Fibroblast of skin of abdomen (primary cell): ENCODE measurements around the gene UBASH3A. TPM values are rescaled to one million over a fixed set of nuclear protein-coding genes. Genes with fewer than 3 reads are reported as not detected.

Source experiments
- DNase-seq: peaks from one replicate; pipeline ENCODE4 v3.0.0-alpha.2; 2013
- polyA plus RNA-seq, 2 experiments: library from polyadenylated mRNA; unstranded; fragments of 120-200 nt; gene quantifications; one replicate each; pipeline ENCODE4 v1.2.1, GENCODE V29; 2013; ENCODE audit not compliant: insufficient read length in 2 of 2

Gene UBASH3A
- not detected for polyA plus RNA-seq (2013, experiment 1 of 2; ENCODE audit: insufficient read length)
- not detected for polyA plus RNA-seq (2013, experiment 2 of 2; ENCODE audit: insufficient read length)

- DNase-seq = no peak
Observed at GRCh38 chr21:42403611-42404231, at the start of gene UBASH3A. Gene UBASH3A (plus strand): TSS chr21:42403902. CDS start chr21:42403946, 44 bp downstream.

GRCh38 chr21:42356046-42356445, 47.7 kb upstream of the UBASH3A start:
- no peak for DNase-seq

GRCh38 chr21:42356650-42357049, 47.1 kb upstream of the UBASH3A start:
- DNase-seq = no peak

GRCh38 chr21:42357307-42357706, 46.4 kb upstream of the UBASH3A start:
- no peak for DNase-seq

- DNase-seq = no peak
Observed at GRCh38 chr21:42358261-42358660, 45.4 kb upstream of the UBASH3A start.

GRCh38 chr21:42358937-42359336, 44.8 kb upstream of the UBASH3A start:
- no peak for DNase-seq

GRCh38 chr21:42360317-42360716, 43.4 kb upstream of the UBASH3A start:
- no peak for DNase-seq

GRCh38 chr21:42361286-42361685, 42.4 kb upstream of the UBASH3A start:
- no peak for DNase-seq

GRCh38 chr21:42362198-42362597, 41.5 kb upstream of the UBASH3A start:
- DNase-seq = no peak

- DNase-seq = no peak
Observed at GRCh38 chr21:42362700-42363099, 41.0 kb upstream of the UBASH3A start.

- no peak for DNase-seq
Observed at GRCh38 chr21:42363312-42363711, 40.4 kb upstream of the UBASH3A start.

- DNase-seq = no peak
Observed at GRCh38 chr21:42364304-42364865, 39.3 kb upstream of the UBASH3A start.

GRCh38 chr21:42365770-42366169, 37.9 kb upstream of the UBASH3A start:
- DNase-seq = no peak

- DNase-seq = no peak
Observed at GRCh38 chr21:42366292-42367010, 37.3 kb upstream of the UBASH3A start, which contains the start of gene TFF1. Gene TFF1 (minus strand): TSS chr21:42366535. CDS start chr21:42366495, 40 bp downstream.

- DNase-seq = no peak
Observed at GRCh38 chr21:42367367-42368165, 36.1 kb upstream of the UBASH3A start.

- DNase-seq = no peak
Observed at GRCh38 chr21:42369821-42370220, 33.9 kb upstream of the UBASH3A start.

- DNase-seq = no peak
Observed at GRCh38 chr21:42370894-42371654, 32.6 kb upstream of the UBASH3A start.

GRCh38 chr21:42373196-42373907, 30.4 kb upstream of the UBASH3A start:
- DNase-seq = no peak

- DNase-seq = no peak
Observed at GRCh38 chr21:42373908-42374455, 29.7 kb upstream of the UBASH3A start.

GRCh38 chr21:42374457-42374856, 29.2 kb upstream of the UBASH3A start:
- DNase-seq = no peak
